ENCODE measurements around the gene MED13L. TPM values are rescaled to one million over a fixed set of nuclear protein-coding genes. Genes with fewer than 3 reads are reported as not detected.

Gene MED13L
- total and polyA plus RNA-seq, 4 donors, result 7.9 to 94.0 (median 37.7) TPM

- Histone ChIP-seq H3K27ac (ENCODE audit: low read depth in 1 of 2, low read length in 2 of 2) (no peak overlapping the region), H3K36me3 (ENCODE audit: control insufficient read depth in 4 of 4, insufficient read depth in 3 of 4, low read depth in 1 of 4, low read length in 3 of 4) (no peaks in the 10 kb centered on the region), H3K4me3 (ENCODE audit: low read depth in 1 of 3, low read length in 3 of 3) (no peak overlapping the region), H3K9me3 (ENCODE audit: control insufficient read depth in 4 of 4, low read length in 3 of 4) (peaks cover 0 to 2% (median 0%) of the 10 kb centered on the region in 4 donors), H3K9ac (ENCODE audit: low read depth in 1 of 2, low read length in 2 of 2) (no peak overlapping the region), H3K27me3 (ENCODE audit: control insufficient read depth in 4 of 4, insufficient read depth in 4 of 4, low read length in 3 of 4) (no peaks in the 10 kb centered on the region), H3K4me1 (ENCODE audit: control insufficient read depth in 4 of 4, insufficient read depth in 4 of 4, low read length in 3 of 4) (peaks cover 0 to 5% (median 0%) of the 10 kb centered on the region in 4 donors)
- TF ChIP-seq TAF1 (conservative IDR thresholded peaks at IDR 0.05), result no peak
- TF ChIP-seq FOXA1 (IDR thresholded peaks at IDR 0.05), result no peak
- no peak for TF ChIP-seq HNF4G (IDR thresholded peaks at IDR 0.05)
- no peak for DNase-seq (ENCODE audit: low spot score)
- WGBS, result 63% methylated on average over 7 of the region's 7 CpGs
Observed at GRCh38 chr12:116026768-116027550, 250.5 kb downstream of the MED13L start.

- no peak overlapping the region for H3K4me3 ChIP-seq (ENCODE audit: low read depth in 1 of 3, low read length in 3 of 3)
- H3K27me3 ChIP-seq (ENCODE audit: control insufficient read depth in 4 of 4, insufficient read depth in 4 of 4, low read length in 3 of 4), result no peaks in the 10 kb centered on the region
- no peak overlapping the region for H3K9ac ChIP-seq (ENCODE audit: low read depth in 1 of 2, low read length in 2 of 2)
- no peak overlapping the region for H3K27ac ChIP-seq (ENCODE audit: low read depth in 1 of 2, low read length in 2 of 2)
- no peaks in the 10 kb centered on the region for H3K36me3 ChIP-seq (ENCODE audit: control insufficient read depth in 4 of 4, insufficient read depth in 3 of 4, low read depth in 1 of 4, low read length in 3 of 4)
- DNase-seq (ENCODE audit: low spot score), result no peak
- peaks cover 0 to 5% (median 0%) of the 10 kb centered on the region in 4 donors for H3K4me1 ChIP-seq (ENCODE audit: control insufficient read depth in 4 of 4, insufficient read depth in 4 of 4, low read length in 3 of 4)
- TF ChIP-seq RXRA (IDR thresholded peaks at IDR 0.05) (no peak), JUND (IDR thresholded peaks at IDR 0.05) (no peak), NR2F2 (IDR thresholded peaks at IDR 0.05) (no peak), FOXA1 (IDR thresholded peaks at IDR 0.05) (no peak)
- peaks cover 0 to 2% (median 0%) of the 10 kb centered on the region in 4 donors for H3K9me3 ChIP-seq (ENCODE audit: control insufficient read depth in 4 of 4, low read length in 3 of 4)
Observed at GRCh38 chr12:116026346-116026745, 251.1 kb downstream of the MED13L start.

GRCh38 chr12:116024769-116025168 lies 252.7 kb downstream of the MED13L start:
- DNase-seq (ENCODE audit: low spot score), result no peak
- H3K4me3 ChIP-seq (ENCODE audit: low read depth in 1 of 3, low read length in 3 of 3), result no peak overlapping the region
- TF ChIP-seq GABPA (IDR thresholded peaks at IDR 0.05 in 1 of 2, conservative IDR thresholded peaks at IDR 0.05 in 1 of 2), result no peak
- TF ChIP-seq SP1 (IDR thresholded peaks at IDR 0.05), result no peak
- no peak for TF ChIP-seq EGR1 (IDR thresholded peaks at IDR 0.05; ENCODE audit: low read depth in 2 of 2)
- TF ChIP-seq, protein P1, sequence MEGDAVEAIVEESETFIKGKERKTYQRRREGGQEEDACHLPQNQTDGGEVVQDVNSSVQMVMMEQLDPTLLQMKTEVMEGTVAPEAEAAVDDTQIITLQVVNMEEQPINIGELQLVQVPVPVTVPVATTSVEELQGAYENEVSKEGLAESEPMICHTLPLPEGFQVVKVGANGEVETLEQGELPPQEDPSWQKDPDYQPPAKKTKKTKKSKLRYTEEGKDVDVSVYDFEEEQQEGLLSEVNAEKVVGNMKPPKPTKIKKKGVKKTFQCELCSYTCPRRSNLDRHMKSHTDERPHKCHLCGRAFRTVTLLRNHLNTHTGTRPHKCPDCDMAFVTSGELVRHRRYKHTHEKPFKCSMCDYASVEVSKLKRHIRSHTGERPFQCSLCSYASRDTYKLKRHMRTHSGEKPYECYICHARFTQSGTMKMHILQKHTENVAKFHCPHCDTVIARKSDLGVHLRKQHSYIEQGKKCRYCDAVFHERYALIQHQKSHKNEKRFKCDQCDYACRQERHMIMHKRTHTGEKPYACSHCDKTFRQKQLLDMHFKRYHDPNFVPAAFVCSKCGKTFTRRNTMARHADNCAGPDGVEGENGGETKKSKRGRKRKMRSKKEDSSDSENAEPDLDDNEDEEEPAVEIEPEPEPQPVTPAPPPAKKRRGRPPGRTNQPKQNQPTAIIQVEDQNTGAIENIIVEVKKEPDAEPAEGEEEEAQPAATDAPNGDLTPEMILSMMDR (IDR thresholded peaks at IDR 0.05; ENCODE audit: low read depth, low read length, missing input control), result no peak
- TF ChIP-seq RAD21 (IDR thresholded peaks at IDR 0.05), result no peak
- TF ChIP-seq FOXA1 (IDR thresholded peaks at IDR 0.05), result no peak
- TF ChIP-seq REST (IDR thresholded peaks at IDR 0.05), result no peak
- TF ChIP-seq TAF1 (conservative IDR thresholded peaks at IDR 0.05), result no peak
- TF ChIP-seq ZBTB33 (IDR thresholded peaks at IDR 0.05), result no peak
- no peak for TF ChIP-seq YY1 (IDR thresholded peaks at IDR 0.05)
- TF ChIP-seq, protein P2, sequence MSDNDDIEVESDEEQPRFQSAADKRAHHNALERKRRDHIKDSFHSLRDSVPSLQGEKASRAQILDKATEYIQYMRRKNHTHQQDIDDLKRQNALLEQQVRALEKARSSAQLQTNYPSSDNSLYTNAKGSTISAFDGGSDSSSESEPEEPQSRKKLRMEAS (IDR thresholded peaks at IDR 0.05), result no peak
- TF ChIP-seq HNF4G (IDR thresholded peaks at IDR 0.05), result no peak
- TF ChIP-seq NR2F2 (IDR thresholded peaks at IDR 0.05), result no peak
- TF ChIP-seq HNF4A (conservative IDR thresholded peaks at IDR 0.05), result no peak
- H3K36me3 ChIP-seq (ENCODE audit: control insufficient read depth in 4 of 4, insufficient read depth in 3 of 4, low read depth in 1 of 4, low read length in 3 of 4), result peaks cover 0 to 1% (median 0%) of the 10 kb centered on the region in 4 donors
- WGBS, result 74% methylated on average over 2 of the region's 2 CpGs
- peaks cover 0 to 5% (median 0%) of the 10 kb centered on the region in 4 donors for H3K4me1 ChIP-seq (ENCODE audit: control insufficient read depth in 4 of 4, insufficient read depth in 4 of 4, low read length in 3 of 4)
- no peaks in the 10 kb centered on the region for H3K9me3 ChIP-seq (ENCODE audit: control insufficient read depth in 4 of 4, low read length in 3 of 4)
- no peak overlapping the region for H3K27ac ChIP-seq (ENCODE audit: low read depth in 1 of 2, low read length in 2 of 2)
- no peak overlapping the region for H3K9ac ChIP-seq (ENCODE audit: low read depth in 1 of 2, low read length in 2 of 2)
- no peaks in the 10 kb centered on the region for H3K27me3 ChIP-seq (ENCODE audit: control insufficient read depth in 4 of 4, insufficient read depth in 4 of 4, low read length in 3 of 4)
